Hepatocyte (in vitro differentiated cells): ENCODE measurements around the gene MIR17HG.

Experiments used
- CTCF ChIP-seq: fragments of 200-600 bp; sonication (generic); IDR thresholded peaks from 2 replicates; pipeline ENCODE4 v1.5.1; 2016; ENCODE audit warnings: antibody characterized with exemption, mild to moderate bottlenecking; ENCODE audit not compliant: poor library complexity
- EZH2 ChIP-seq: fragments of 200-600 bp; sonication (generic); IDR thresholded peaks from 2 replicates; pipeline ENCODE4 v1.6.1; 2016; ENCODE audit warnings: antibody characterized with exemption, mild to moderate bottlenecking, borderline replicate concordance
- EZH2phosphoT487 ChIP-seq: fragments of 200-600 bp; sonication (generic); IDR thresholded peaks from one replicate; pipeline ENCODE4 v1.6.1; 2018; ENCODE audit warnings: antibody characterized with exemption, mild to moderate bottlenecking, low read depth, moderate library complexity; ENCODE audit not compliant: unreplicated experiment, severe bottlenecking

GRCh38 chr13:91368101-91368500, 20.6 kb downstream of the MIR17HG start:
- TF ChIP-seq CTCF = no peak
- no peak for TF ChIP-seq EZH2
- no peak for TF ChIP-seq EZH2phosphoT487
